Measurements from ENCODE around the gene RAB18.

GRCh38 chr10:27568196-27569175 lies 64.4 kb downstream of the RAB18 start:
- no peak for TF ChIP-seq CTCF (IDR thresholded peaks at IDR 0.05)
- no peak for TF ChIP-seq ZFX (IDR thresholded peaks at IDR 0.05; ENCODE audit: borderline replicate concordance)

Data from 22Rv1 (cell line).